Subcutaneous abdominal adipose tissue (tissue), 5 donors: ENCODE measurements around the gene NCAPD2.
A peak's percentile ranks its signal among the peaks of the same experiment; 100 is the strongest.

Experiments used
- H3K27ac ChIP-seq: one replicate; pipeline ENCODE4 v1.7.0; 2013; ENCODE audit warnings: low read depth, mild to moderate bottlenecking, inconsistent platforms, low read length, moderate library complexity
- H3K27me3 ChIP-seq, 5 donors: one replicate each; pipeline ENCODE4 v1.7.0; 2013; ENCODE audit warnings: low read length in 5 of 5, inconsistent platforms in 1 of 5; ENCODE audit not compliant: control insufficient read depth in 5 of 5, insufficient read depth in 4 of 5
- H3K36me3 ChIP-seq, 5 donors: one replicate each; pipeline ENCODE4 v1.7.0; 2013; ENCODE audit warnings: low read length in 5 of 5; ENCODE audit not compliant: control insufficient read depth in 5 of 5, insufficient read depth in 5 of 5
- H3K4me1 ChIP-seq, 5 donors: one replicate each; pipeline ENCODE4 v1.7.0; 2013; ENCODE audit warnings: low read length in 5 of 5, mild to moderate bottlenecking in 3 of 5, moderate library complexity in 1 of 5; ENCODE audit not compliant: control insufficient read depth in 5 of 5, insufficient read depth in 5 of 5
- H3K4me3 ChIP-seq, 5 donors: one replicate each; pipeline ENCODE4 v1.7.0; 2013; ENCODE audit warnings: low read length in 5 of 5, low read depth in 1 of 5
- H3K9ac ChIP-seq, 5 donors: one replicate each; pipeline ENCODE4 v1.7.0; 2013; ENCODE audit warnings: low read length in 5 of 5, mild to moderate bottlenecking in 4 of 5, moderate library complexity in 3 of 5
- H3K9me3 ChIP-seq, 5 donors: one replicate each; pipeline ENCODE4 v1.7.0; 2013; ENCODE audit warnings: low read length in 5 of 5; ENCODE audit not compliant: control insufficient read depth in 5 of 5
- donor health status: healthy.
- donor health status: healthy.
- donor health status: healthy.
- donor health status: healthy.
- donor health status: healthy.

Gene NCAPD2

DNA sequence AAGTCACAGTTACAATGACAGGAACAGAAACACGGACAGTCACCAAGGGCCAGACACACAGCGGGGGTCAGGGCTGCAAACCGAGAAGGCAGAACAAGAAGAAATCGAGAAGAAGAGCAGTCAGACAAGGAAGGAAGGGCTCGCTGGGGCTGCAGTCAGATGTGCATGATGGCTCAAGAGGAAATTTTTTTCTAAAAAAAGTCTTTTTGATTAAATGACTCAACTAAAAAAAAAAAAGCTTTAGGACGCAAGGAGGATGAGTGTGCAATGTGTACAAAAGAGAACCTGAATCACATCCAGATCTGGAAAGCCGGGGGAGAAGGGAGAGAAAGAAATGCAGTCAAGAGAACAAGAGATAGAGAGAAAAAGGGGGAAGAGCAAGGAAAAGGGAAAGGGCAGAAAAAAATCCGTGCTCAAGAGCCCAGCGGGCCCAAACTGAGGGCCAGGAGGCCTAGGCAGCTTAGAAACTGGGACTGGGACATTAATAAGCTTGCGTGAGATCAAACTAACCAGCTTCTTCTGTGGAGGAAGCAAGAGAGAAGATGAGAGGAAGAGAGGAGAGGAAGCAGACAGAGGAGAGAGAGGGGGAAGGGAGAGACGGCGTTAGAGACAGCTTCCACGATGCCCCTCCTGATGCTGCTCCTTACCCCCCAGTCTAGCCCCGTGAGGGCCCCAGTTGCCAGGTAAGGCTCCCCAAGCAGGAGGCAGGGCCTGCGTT is 55.2 kb downstream of the NCAPD2 start:
- peak overlapping the region in 1 of 5 donors; percentile 39 for H3K9ac ChIP-seq
- H3K27me3 ChIP-seq: no peaks in the 10 kb centered on the region
- H3K4me1 ChIP-seq: peaks cover 8 to 65% (median 56%) of the 10 kb centered on the region in 5 donors
- peaks cover 2 to 59% (median 48%) of the 10 kb centered on the region in 5 donors for H3K36me3 ChIP-seq
- no peaks in the 10 kb centered on the region for H3K9me3 ChIP-seq
- H3K4me3 ChIP-seq: peak overlapping the region in 2 of 5 donors; percentile 9
- peak overlapping the region; percentile 26 for H3K27ac ChIP-seq

DNA sequence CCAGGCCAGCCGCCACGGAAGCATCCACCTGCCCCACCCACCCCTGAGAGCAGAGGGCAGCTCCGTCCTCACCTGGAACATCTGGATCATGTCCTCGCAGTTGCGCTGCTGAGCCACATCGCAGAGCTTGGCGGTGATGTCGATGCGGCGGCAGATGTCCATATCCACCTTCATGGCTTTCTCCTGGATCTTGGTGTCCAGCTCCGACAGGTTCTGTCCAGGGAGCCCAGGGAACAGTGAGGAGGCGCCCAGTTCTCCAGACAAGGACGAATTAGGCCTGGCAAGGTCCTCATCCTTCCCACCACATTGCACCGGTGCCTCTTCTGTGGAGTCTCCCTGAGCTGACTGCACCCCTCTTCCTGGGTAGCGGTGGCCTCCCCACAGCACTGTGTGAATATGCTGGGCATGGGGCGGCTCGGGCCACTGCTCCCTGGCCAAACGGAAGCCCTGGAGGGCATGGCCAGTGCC is 55.8 kb downstream of the NCAPD2 start:
- no peaks in the 10 kb centered on the region for H3K9me3 ChIP-seq
- peaks cover 12 to 71% (median 62%) of the 10 kb centered on the region in 5 donors for H3K4me1 ChIP-seq
- H3K4me3 ChIP-seq: peak overlapping the region in 2 of 5 donors; percentile 9
- H3K27ac ChIP-seq: peak overlapping the region; percentile 26
- H3K36me3 ChIP-seq: peaks cover 2 to 54% (median 44%) of the 10 kb centered on the region in 5 donors
- peak overlapping the region in 1 of 5 donors; percentile 39 for H3K9ac ChIP-seq
- H3K27me3 ChIP-seq: no peaks in the 10 kb centered on the region

- peak overlapping the region in 2 of 5 donors; percentile 7 to 9 for H3K4me3 ChIP-seq
- H3K27ac ChIP-seq: peak overlapping the region; percentile 26
- H3K27me3 ChIP-seq: no peaks in the 10 kb centered on the region
- peaks cover 16 to 78% (median 68%) of the 10 kb centered on the region in 5 donors for H3K4me1 ChIP-seq
- peak overlapping the region in 2 of 5 donors; percentile 29 to 46 for H3K9ac ChIP-seq
- no peaks in the 10 kb centered on the region for H3K9me3 ChIP-seq
- H3K36me3 ChIP-seq: peaks cover 2 to 52% (median 44%) of the 10 kb centered on the region in 5 donors
Observed at GRCh38 chr12:6550294-6551062, 56.6 kb downstream of the NCAPD2 start.

DNA sequence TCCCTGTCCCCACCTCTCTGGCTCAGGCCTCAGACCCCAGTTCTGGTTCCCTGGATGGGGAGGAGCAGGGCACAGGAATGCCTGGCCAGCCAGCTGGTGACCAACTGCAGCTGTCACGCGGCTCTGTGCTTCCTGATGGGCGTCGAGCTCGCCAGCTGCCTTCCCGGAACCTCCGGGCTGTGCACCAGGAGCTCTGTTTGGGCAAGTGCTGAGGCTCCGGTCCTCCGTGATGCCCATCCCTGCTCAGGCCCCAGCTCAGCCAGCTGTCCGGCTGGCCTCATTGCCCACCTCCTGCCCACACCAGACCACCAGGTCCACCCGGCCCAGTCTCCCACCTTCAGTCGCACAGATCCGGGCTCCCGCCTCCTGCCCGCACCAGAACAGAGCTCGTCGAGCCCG is 57.2 kb downstream of the NCAPD2 start:
- Histone ChIP-seq H3K27ac (peak overlapping the region; percentile 26), H3K27me3 (no peaks in the 10 kb centered on the region), H3K9me3 (no peaks in the 10 kb centered on the region), H3K9ac (peak overlapping the region in 1 of 5 donors; percentile 46), H3K36me3 (peaks cover 2 to 46% (median 39%) of the 10 kb centered on the region in 5 donors), H3K4me3 (peak overlapping the region in 4 of 5 donors; percentile 9 to 39 (median 18)), H3K4me1 (peaks cover 16 to 82% (median 69%) of the 10 kb centered on the region in 5 donors)

DNA sequence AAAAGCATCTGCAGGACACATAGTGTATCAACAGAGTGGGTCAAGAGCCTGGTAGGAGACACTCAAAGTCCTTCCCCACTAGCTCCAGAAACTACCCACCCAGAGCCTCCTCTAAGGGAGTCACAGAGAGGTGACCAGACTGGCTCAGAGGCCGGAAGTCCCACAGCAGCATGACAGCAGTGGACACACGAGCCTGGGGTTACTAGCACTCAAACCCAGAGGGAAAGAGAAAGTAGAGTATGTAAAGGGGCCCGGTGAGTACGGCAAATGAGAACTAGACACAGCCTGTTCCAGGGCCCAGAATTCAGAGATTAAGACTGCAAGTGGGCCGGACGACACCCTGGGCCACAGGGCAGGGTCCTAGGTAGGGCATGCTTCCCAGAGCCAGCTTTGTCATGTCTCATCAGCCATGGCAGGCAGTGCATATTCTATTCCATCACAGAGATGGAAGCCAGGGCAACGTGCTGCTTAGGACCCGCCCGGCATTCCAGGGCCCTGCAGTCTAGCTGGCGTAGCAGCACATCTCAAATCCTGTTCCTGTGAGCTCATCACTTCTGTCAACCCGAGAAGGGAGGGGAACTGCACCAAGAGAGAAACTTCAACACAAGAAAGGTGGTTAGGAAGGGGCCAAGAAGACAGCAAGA is 57.7 kb downstream of the NCAPD2 start:
- Histone ChIP-seq H3K9me3 (no peaks in the 10 kb centered on the region), H3K4me1 (peaks cover 16 to 87% (median 74%) of the 10 kb centered on the region in 5 donors), H3K9ac (peak overlapping the region in 3 of 5 donors; percentile 28 to 46 (median 35)), H3K27me3 (no peaks in the 10 kb centered on the region), H3K27ac (peak overlapping the region; percentile 26), H3K36me3 (peaks cover 2 to 43% (median 35%) of the 10 kb centered on the region in 5 donors), H3K4me3 (peak overlapping the region in 4 of 5 donors; percentile 9 to 39 (median 21))

GRCh38 chr12:6552140-6552551 is 58.2 kb downstream of the NCAPD2 start:
- Histone ChIP-seq H3K4me3 (peak overlapping the region in 4 of 5 donors; percentile 9 to 39 (median 21)), H3K9ac (peak overlapping the region in 3 of 5 donors; percentile 12 to 35 (median 28)), H3K27ac (peak overlapping the region; percentile 26), H3K27me3 (no peaks in the 10 kb centered on the region), H3K36me3 (peaks cover 0 to 43% (median 37%) of the 10 kb centered on the region in 5 donors), H3K9me3 (no peaks in the 10 kb centered on the region), H3K4me1 (peaks cover 16 to 88% (median 75%) of the 10 kb centered on the region in 5 donors)

- H3K4me1 ChIP-seq: peaks cover 16 to 80% (median 71%) of the 10 kb centered on the region in 5 donors
- H3K27me3 ChIP-seq: no peaks in the 10 kb centered on the region
- H3K4me3 ChIP-seq: peak overlapping the region in 4 of 5 donors; percentile 12 to 47 (median 25)
- peak overlapping the region; percentile 26 for H3K27ac ChIP-seq
- H3K36me3 ChIP-seq: peaks cover 0 to 34% (median 32%) of the 10 kb centered on the region in 5 donors
- no peaks in the 10 kb centered on the region for H3K9me3 ChIP-seq
- H3K9ac ChIP-seq: peak overlapping the region in 2 of 5 donors; percentile 0 to 12
Observed at GRCh38 chr12:6553051-6553868, 59.4 kb downstream of the NCAPD2 start.

DNA sequence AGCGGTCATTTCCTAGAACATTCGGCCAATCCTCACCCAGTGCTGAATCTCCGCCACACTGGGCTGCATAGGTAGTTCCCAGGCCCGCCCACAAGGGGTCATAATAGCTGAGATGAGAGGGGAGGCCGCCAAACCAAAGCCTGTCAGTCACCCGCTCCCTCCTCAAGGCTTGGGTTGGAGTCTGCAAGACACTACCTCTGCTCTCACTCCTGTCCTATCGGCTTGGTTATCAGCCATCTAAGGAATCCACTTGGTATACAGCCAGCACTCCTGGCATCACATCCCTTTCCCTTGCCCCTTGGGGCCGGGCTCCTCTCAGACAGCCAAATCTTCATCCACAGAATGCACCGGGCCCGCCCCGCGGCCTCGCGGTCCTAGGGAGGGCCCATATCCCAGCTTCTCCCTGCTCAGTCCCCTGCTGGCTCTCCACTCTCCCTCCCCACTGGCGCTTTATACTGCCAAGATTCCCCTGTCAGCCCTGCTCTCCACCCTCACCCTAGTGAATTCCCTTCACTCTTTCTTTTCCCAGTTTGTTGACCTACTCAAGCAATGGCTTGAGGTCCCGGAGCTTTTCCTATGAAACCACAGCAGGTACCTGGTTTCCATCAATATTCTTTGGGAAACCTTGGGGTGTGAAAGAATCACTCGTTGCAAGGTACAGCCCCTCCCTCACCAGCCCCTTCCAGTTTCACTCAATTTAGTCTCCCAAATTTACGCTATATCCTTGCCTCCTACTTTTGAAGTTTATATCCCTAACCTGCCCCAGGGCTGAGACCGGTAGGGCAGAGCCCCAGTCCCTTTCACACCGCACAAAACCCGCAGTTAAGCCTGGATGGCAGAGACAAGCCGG is 60.5 kb downstream of the NCAPD2 start:
- Histone ChIP-seq H3K27ac (peak overlapping the region; percentile 3), H3K9me3 (no peaks in the 10 kb centered on the region), H3K4me3 (peak overlapping the region; percentile 77 to 90 (median 84)), H3K36me3 (peaks cover 0 to 30% (median 23%) of the 10 kb centered on the region in 5 donors), H3K4me1 (peaks cover 16 to 71% (median 63%) of the 10 kb centered on the region in 5 donors), H3K27me3 (no peaks in the 10 kb centered on the region), H3K9ac (peak overlapping the region; percentile 33 to 78 (median 35))
